NCI-H748 (cell line): ENCODE measurements around the gene WDR81.
"Not testable (repeated sequence)": the region's sequence is repeated elsewhere in the genome, so short reads cannot be mapped to it uniquely, and the experiment has no call there.

Source experiments
- DNase-seq: peaks from one replicate; lab custom pipeline; 2025; ENCODE audit not compliant: unreplicated experiment; lab: John Stamatoyannopoulos, UW

Gene WDR81

GRCh38 chr17:1753767-1754429 is 29.4 kb downstream of the WDR81 start:
- DNase-seq, result no peak

GRCh38 chr17:1754430-1755112 is 30.1 kb downstream of the WDR81 start:
- no peak for DNase-seq

GRCh38 chr17:1755252-1755826 is 30.8 kb downstream of the WDR81 start:
- no peak for DNase-seq

- no peak for DNase-seq
These were observed 31.3 kb downstream of the WDR81 start for GRCh38 chr17:1755827-1756262.

- DNase-seq, result no peak
These were observed 34.3 kb downstream of the WDR81 start for GRCh38 chr17:1758807-1759206.

GRCh38 chr17:1759529-1759928 is 35.0 kb downstream of the WDR81 start:
- no peak for DNase-seq

- DNase-seq, result peak; percentile 86
These were observed 37.9 kb downstream of the WDR81 start for GRCh38 chr17:1762233-1762900.

- peak; percentile 49 for DNase-seq
These were observed 38.7 kb downstream of the WDR81 start for GRCh38 chr17:1762901-1763898.

- DNase-seq, result no peak
These were observed 39.8 kb downstream of the WDR81 start for GRCh38 chr17:1764284-1764683.

GRCh38 chr17:1764705-1765104 is 40.2 kb downstream of the WDR81 start:
- not testable (repeated sequence) for DNase-seq

GRCh38 chr17:1765576-1765975 is 41.1 kb downstream of the WDR81 start:
- DNase-seq, result no peak

GRCh38 chr17:1766382-1767135 is 42.1 kb downstream of the WDR81 start:
- DNase-seq, result no peak

GRCh38 chr17:1767358-1767757 is 42.9 kb downstream of the WDR81 start:
- DNase-seq, result no peak

GRCh38 chr17:1769822-1770477 is 45.4 kb downstream of the WDR81 start:
- DNase-seq, result no peak

GRCh38 chr17:1773000-1773695 is 48.6 kb downstream of the WDR81 start:
- DNase-seq, result not testable (repeated sequence)

GRCh38 chr17:1773696-1774181 is 49.2 kb downstream of the WDR81 start:
- DNase-seq, result no peak

GRCh38 chr17:1774390-1775176 is 50.1 kb downstream of the WDR81 start:
- DNase-seq, result no peak

- no peak for DNase-seq
These were observed 51.8 kb downstream of the WDR81 start for GRCh38 chr17:1776328-1776727.
